ENCODE data around the gene HEATR5A. TPM values are rescaled to one million over a fixed set of nuclear protein-coding genes. Genes with fewer than 3 reads are reported as not detected.
A peak's percentile ranks its signal among the peaks of the same experiment; 100 is the strongest.

The HEATR5A gene
- total and polyA plus RNA-seq, 8 donors: 3.6 to 92.8 (median 20.7) TPM

DNA sequence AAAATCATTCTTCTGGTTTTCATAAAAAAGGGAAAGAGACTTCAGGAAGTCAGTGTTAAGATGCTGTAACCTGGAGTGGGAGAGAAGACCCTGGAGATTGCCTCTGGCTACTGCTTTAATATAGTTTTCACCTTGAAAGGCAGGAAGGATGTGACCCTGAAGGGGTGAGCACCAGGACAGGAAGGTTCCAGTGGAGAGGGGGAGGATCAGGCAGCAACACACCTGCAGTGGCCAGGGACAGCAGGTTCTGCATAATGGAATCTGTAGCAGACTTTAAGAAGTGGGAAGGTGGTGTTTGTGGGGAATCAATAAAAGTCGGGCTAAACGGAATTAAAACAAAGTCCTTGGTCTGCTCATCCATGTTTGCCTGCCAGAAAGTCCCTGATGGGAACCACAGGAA is 6.3 kb upstream of the HEATR5A start:
- 66 to 80% (median 78%) methylated on average over 2 of the region's 2 CpGs for WGBS, 5 donors

DNA sequence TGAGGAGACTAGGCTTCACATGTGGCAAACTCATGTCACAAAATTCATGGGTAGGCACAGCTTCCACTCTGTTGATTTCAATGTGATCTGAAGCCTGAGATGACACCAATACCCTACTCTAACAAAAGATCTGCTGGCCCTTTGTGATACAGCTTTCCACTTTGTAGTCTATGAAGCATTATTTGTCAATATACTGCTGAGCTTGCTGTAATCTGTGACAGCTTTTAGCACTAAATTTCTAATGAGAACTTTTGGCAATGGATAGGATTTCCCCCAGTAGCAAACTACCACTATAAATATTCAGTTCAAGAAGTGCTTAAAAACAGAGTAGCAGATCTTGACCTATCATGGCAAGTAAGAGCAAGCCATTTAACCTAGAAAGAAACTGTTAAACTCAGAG is 5.6 kb upstream of the HEATR5A start:
- intact Hi-C loops (cut with DNase I; ENCODE audit: low total_unique reads): no loop called here
- no peak for DNase-seq
- no peaks in the 10 kb centered on the region for H3K27me3 ChIP-seq
- TF ChIP-seq, protein P1, sequence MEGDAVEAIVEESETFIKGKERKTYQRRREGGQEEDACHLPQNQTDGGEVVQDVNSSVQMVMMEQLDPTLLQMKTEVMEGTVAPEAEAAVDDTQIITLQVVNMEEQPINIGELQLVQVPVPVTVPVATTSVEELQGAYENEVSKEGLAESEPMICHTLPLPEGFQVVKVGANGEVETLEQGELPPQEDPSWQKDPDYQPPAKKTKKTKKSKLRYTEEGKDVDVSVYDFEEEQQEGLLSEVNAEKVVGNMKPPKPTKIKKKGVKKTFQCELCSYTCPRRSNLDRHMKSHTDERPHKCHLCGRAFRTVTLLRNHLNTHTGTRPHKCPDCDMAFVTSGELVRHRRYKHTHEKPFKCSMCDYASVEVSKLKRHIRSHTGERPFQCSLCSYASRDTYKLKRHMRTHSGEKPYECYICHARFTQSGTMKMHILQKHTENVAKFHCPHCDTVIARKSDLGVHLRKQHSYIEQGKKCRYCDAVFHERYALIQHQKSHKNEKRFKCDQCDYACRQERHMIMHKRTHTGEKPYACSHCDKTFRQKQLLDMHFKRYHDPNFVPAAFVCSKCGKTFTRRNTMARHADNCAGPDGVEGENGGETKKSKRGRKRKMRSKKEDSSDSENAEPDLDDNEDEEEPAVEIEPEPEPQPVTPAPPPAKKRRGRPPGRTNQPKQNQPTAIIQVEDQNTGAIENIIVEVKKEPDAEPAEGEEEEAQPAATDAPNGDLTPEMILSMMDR (IDR thresholded peaks at IDR 0.05): no peak
- TF ChIP-seq POLR2A (IDR thresholded peaks at IDR 0.05): no peak
- TF ChIP-seq POLR2AphosphoS5 (IDR thresholded peaks at IDR 0.05): no peak
- TF ChIP-seq EP300 (IDR thresholded peaks at IDR 0.05): no peak
- no peaks in the 10 kb centered on the region for H3K36me3 ChIP-seq
- no peaks in the 10 kb centered on the region for H3K9me3 ChIP-seq
- H3K4me1 ChIP-seq: peaks cover 1 to 5% (median 3%) of the 10 kb centered on the region in 4 donors
- no peak overlapping the region for H3K4me3 ChIP-seq
- H3K27ac ChIP-seq: no peak overlapping the region

More for the DNA sequence above, 6.3 kb upstream of the HEATR5A start:
- Histone ChIP-seq H3K27ac (no peak overlapping the region), H3K36me3 (no peaks in the 10 kb centered on the region), H3K4me1 (no peaks in the 10 kb centered on the region), H3K27me3 (no peaks in the 10 kb centered on the region), H3K4me3 (no peak overlapping the region), H3K9me3 (no peaks in the 10 kb centered on the region)
- intact Hi-C loops (cut with DNase I; ENCODE audit: low total_unique reads): no loop called here
- no peak for DNase-seq
- no peak for TF ChIP-seq POLR2AphosphoS5 (IDR thresholded peaks at IDR 0.05)
- TF ChIP-seq POLR2A (IDR thresholded peaks at IDR 0.05): no peak
- TF ChIP-seq EP300 (IDR thresholded peaks at IDR 0.05): no peak
- TF ChIP-seq, protein P1 (IDR thresholded peaks at IDR 0.05): no peak

DNA sequence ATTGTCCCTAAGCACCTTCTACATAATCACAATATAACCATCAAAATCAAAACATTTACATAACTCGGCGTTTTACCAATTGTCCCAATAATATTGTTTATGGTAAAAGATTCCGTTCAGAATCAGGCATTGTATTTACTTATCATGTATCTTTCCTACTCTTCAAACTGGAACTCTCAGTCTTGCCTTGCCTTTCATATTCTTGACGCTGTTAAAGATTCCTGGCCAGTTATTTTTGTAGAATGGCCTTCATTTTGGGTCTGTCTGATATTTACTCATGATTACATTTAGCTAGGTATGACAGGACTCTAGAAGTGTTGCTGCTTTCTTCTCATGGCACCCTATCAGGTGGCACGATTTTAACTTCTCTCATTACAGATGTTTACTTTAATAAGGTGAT is 850 bp upstream of the HEATR5A start:
- no peak for DNase-seq
- H3K36me3 ChIP-seq: no peaks in the 10 kb centered on the region
- TF ChIP-seq POLR2A (IDR thresholded peaks at IDR 0.05) (no peak), EP300 (IDR thresholded peaks at IDR 0.05) (no peak), POLR2AphosphoS5 (IDR thresholded peaks at IDR 0.05) (no peak)
- TF ChIP-seq, protein P1 (IDR thresholded peaks at IDR 0.05): no peak
- H3K4me3 ChIP-seq: peak overlapping the region; percentile 79 to 98 (median 96)
- peaks cover 10 to 36% (median 23%) of the 10 kb centered on the region in 4 donors for H3K4me1 ChIP-seq
- H3K27me3 ChIP-seq: no peaks in the 10 kb centered on the region
- WGBS, 5 donors: 75 to 88% (median 79%) methylated on average over 5 of the region's 5 CpGs
- intact Hi-C loops (cut with DNase I; ENCODE audit: low total_unique reads): no loop called here
- H3K27ac ChIP-seq: peak overlapping the region in 4 of 5 donors; percentile 84 to 95 (median 91)
- no peaks in the 10 kb centered on the region for H3K9me3 ChIP-seq

DNA sequence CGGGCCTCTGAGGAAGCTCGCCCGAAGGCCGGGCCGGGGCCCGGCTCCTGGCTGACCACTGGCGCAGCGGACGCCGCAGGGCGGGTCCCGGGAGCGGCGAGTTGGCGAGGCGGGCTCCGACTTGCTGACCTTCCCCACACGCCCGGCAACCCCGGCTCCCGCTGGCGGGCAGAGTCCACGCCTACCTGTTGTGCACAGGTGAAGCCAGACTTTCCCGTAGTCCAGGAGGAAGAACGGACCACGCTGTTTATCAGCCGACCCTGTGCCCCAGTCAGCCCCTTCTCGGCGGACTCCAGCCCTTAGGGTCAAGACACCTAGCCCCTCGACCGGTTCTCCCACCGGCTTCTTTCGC is 407 bp downstream of the HEATR5A start:
- H3K9me3 ChIP-seq: no peaks in the 10 kb centered on the region
- no peaks in the 10 kb centered on the region for H3K27me3 ChIP-seq
- peaks cover 10 to 41% (median 27%) of the 10 kb centered on the region in 4 donors for H3K4me1 ChIP-seq
- H3K4me3 ChIP-seq: peak overlapping the region; percentile 79 to 98 (median 96)
- WGBS, 5 donors: 0 to 2% (median 1%) methylated on average over 24 to 33 of the region's 33 CpGs
- no peaks in the 10 kb centered on the region for H3K36me3 ChIP-seq
- intact Hi-C loops (cut with DNase I; ENCODE audit: low total_unique reads): no loop called here
- peak; percentile 79 to 84 for DNase-seq
- peak overlapping the region; percentile 84 to 97 (median 91) for H3K27ac ChIP-seq
- TF ChIP-seq POLR2AphosphoS5 (IDR thresholded peaks at IDR 0.05) (no peak), EP300 (IDR thresholded peaks at IDR 0.05) (no peak), POLR2A (IDR thresholded peaks at IDR 0.05) (no peak)
- TF ChIP-seq, protein P1 (IDR thresholded peaks at IDR 0.05): no peak
